CD4-positive, alpha-beta T cell treated with Interleukin-1 beta for 1 hour (primary cell): ENCODE results near the gene FHL2.

Experiments
- DNase-seq, 2 donors: peaks; one replicate each; pipeline ENCODE4 v3.0.0-alpha.2; 2020 to 2022

Gene FHL2

DNA sequence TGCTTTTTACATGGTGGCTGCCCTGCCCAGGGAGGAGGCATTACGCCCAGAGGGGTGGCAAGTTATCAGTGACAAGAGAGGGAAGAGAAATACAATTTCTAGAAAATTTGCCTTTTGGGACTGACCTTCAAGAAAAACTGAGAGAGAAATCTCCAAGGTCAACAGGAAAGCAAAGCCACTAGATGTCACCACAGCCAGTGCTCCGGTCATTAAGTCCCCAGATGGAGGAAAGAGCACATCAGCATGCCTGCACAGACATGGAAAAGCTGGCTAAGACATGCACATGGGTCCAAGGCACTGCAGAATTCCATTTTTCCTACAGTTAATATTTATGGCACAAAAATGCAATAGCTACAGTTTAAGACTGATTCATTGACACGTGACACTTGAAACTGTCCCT is 21.0 kb downstream of the FHL2 start:
- DNase-seq, result no peak

GRCh38 chr2:105376789-105377240 is 22.0 kb downstream of the FHL2 start:
- DNase-seq, result no peak

GRCh38 chr2:105376010-105376409 is 22.8 kb downstream of the FHL2 start:
- DNase-seq, result no peak

- no peak for DNase-seq
Observed at GRCh38 chr2:105375001-105375561, 23.8 kb downstream of the FHL2 start.

DNA sequence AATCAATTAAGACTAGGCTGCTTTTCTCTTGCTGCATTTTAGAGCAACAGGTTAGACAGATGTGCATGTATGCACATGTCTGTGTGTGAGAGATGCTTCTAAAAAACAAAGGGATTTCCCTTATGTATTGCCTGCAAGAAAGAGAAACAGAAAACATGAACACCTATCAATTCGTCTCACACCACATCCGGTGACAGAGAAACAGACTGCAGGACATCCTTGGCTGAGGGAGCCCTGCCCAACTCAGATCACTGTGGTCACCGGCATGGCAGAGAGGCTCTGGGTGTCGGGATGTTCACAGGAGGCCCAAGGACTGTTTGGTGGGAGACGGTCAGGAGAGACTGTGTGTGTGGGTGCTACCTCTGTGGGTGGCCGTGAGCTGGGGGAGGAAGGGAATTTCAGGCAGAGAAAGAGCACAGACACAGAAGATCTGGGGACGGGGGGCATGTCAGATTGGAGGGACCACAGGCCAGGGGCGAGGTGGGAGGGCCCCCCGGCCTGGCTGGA is 24.9 kb downstream of the FHL2 start:
- peak; percentile 2 to 51 for DNase-seq

DNA sequence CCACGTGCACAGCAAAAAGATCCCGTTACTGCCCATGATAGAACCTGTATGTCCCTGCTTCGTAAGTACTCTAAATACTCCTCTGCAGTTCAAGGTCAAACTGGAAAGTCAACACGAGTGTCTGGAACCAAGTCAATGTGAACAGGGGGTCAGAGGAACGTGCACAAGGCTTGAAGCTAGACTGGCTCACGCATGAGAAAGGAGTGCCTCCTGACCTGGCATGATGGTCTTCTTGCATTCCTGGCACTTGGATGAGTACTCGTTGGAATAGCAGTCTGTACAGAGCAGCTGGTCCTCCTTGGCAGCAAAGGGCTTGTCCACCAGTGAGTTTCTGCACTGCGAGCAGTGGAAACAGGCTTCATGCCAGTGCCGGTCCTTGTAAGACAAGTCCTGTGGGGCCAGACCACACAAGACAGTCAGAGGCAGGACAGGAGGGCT is 25.5 kb downstream of the FHL2 start:
- no peak for DNase-seq

GRCh38 chr2:105371810-105372209 is 27.0 kb downstream of the FHL2 start:
- no peak for DNase-seq

DNA sequence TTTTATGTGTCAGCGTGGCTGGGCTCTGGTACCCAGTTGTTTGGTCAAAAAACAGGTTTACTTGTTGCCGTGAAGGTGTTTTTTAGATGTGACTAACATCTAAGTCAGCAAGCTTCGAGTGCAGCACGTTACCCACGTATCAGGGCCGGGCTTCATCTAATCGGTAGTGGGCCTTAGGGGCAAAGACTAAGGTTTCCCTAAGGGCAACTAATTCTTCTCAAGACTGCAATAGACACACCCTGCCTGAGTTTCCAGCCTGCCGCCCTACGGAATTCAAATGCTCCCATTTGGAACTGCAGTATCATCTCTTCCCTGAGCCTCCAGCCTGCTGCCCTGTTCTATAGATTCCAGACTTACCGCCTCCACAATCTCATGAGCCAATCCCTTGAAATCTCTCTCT is 27.7 kb downstream of the FHL2 start:
- DNase-seq, result no peak

DNA sequence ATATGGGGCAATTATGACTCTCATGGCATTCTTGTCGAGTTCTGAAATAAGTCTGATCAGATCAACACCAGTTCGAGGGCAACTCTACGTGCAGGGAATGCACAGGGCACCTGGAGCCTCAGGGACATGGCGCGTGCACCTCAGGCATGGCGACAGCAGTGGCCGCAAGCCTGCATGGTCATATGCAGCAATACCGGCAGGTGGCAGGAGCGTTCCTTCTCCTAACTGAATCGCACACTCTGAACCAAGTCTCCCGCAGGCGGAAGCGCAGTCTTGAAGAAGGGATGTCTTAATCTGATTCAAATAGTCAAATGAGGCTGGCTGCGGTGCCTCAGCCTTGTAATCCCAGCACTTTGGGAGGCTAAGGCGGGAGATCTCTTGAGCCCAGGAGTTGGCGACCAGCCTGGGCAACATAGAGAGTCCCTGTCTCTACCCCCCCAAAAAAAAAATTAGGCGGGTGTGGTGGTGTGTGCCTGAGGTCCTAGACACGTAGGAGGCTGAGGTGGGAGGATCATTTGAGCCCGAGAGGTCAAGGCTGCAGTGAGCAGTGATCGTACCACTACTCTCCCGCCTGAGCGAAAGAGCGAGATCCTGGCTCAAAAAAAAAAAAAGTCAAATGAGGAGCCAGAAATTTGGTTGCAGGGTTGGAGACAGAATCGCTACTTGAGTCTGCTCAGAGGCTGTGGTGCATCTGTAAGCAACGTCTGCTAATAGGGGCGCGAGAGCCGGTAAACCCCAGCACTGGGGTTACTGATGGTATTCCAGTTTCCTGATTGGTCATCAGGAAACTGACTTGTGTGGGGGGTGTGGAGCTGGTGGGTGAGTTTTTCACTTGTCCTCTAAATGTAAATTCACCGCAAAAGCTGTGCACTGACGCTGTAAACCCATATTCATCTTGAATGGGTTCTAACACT is 28.8 kb downstream of the FHL2 start:
- peak; percentile 81 to 83 for DNase-seq

DNA sequence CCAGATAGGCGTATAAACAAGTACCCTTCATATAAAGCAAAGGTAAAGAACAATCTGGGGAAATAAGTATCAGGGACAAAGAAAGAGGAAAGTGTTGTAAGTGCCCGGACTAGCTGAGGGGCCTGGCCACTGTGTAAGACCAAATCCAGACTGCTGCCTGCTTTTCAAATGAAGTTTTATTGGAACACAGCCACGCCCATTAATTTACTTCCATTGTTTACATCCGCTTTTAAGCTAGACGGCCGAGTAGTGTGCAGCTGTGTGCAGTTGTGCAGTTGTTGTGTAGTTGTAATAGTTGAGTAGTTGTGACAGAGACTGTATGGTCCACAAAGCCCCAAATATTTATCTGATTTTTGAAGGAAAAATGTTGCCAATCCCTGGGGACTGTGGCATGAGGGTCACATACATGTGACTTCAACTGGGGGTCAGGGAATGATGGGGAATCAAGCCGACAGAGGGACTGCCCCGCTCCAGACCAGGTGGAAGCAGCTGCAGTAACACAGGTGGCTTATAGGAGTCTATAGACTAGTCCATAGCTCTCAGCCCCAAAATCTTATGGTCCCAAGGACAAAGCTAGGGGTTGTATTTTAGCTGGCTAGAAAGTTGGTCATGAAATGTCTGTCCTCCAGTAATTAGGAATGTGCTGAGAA is 30.0 kb downstream of the FHL2 start:
- DNase-seq, result no peak

DNA sequence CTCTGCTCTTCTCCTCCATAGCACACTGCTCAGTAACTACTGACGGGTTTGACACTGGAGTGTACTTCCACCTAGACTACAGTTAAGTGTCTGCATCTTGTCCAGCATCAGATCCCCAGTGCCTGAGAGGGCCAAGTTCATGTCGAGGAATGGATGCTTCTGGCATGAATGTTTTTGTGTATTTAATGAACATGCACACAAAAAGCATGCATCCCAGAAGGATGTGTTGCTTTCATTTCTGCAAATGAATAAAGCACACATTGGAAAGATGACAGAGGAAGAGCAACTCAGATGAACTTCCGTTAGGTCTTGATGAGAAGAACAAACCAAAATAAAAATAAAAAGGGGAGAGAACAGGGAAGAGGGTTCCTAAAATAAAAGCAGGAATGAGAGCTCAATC is 33.6 kb downstream of the FHL2 start:
- no peak for DNase-seq

DNA sequence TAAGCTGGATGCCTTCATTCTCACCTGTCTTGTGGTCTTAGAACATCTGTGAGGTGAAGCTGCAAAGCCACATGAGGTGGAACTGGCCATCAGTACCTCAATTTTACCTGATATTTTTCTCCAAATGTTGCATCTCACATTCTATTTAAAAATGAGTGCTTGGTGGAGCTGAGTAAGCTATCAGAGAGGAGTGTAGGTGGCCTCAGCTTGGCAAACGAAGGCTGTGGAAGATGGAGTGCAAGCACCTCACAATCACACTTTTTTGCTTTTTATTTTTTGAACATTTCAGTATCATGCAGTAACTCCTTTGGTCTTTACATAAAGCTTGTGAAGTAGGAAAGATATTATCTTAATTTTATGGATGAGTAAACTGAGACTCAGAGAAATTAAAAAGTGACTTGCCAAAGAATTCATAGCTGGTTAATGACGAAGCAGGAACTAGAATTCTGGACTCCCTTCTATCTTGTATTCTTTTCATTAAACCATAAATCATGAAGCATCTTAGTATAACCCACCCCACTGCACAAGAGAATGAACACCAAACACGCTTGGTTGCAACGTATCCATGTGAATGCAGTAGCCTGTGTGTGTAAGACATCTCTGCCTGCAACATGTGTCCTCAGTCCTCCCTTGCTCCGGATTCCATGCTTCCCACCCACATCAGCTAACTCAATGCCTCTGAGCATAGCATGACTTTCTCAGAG is 34.3 kb downstream of the FHL2 start:
- no peak for DNase-seq

GRCh38 chr2:105362862-105363591 is 35.8 kb downstream of the FHL2 start:
- DNase-seq, result no peak

GRCh38 chr2:105361102-105361889 is 37.6 kb downstream of the FHL2 start:
- peak in 1 of 2 donors; percentile 18 for DNase-seq

DNA sequence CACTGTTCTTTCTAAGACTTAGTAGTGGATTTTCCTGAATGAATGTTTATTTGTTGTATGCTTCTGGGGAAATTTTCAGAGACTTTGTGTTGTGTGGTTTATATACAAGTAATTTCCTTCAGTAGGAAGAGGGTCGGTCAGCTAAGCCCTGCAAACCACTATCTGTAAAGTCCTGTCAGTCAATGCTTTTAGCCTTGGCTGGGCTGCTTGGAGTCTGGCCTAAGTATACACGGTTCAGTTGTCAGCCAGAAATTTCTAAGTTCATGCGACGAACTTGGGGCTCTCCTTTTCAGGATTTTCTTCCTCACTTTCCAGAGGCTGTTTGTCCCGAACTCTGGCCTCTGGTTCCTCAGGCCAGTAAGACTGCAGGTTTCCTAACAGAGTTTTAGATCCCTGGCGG is 40.3 kb downstream of the FHL2 start:
- DNase-seq, result no peak

DNA sequence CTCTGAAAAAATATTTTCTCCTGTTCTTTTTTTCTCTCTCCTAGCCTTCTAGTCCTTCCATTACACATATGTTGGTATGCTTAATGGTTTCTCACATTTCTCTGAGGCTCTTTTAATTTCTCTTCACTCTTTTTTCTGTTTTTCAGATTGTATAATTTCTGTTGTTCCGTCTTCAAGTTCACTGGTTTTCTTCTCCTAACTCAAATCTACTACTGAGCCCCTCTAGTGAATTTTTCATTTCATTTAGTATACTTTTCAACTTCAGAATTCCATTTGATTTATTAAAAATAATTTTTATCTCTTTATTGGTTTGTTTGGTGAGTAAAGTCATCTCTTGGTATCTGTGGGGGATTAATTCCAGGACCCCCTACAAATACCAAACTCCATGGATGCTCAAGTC is 41.7 kb downstream of the FHL2 start:
- DNase-seq, result no peak

- DNase-seq, result peak in 1 of 2 donors; percentile 40
Observed at GRCh38 chr2:105344704-105345345, 54.0 kb downstream of the FHL2 start.

GRCh38 chr2:105339414-105339813 is 59.4 kb downstream of the FHL2 start:
- no peak for DNase-seq

DNA sequence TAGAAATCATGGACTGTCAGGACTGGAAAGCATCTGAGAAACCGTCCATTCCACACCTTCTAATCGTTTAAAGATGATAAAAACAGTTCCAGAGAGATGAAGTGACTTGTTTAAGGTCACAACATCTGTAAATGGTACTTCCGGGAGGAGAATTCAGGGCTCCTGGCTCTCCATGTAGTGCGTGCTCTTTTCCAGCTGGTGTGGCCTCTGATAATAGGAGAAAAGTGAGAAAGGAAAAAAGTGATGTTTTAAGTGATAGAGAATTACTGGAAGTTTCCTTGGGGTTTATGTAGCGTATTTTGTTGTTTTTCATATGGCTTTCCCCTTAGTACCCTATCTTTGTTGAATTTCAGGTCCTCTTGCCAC is 60.8 kb downstream of the FHL2 start:
- no peak for DNase-seq

DNA sequence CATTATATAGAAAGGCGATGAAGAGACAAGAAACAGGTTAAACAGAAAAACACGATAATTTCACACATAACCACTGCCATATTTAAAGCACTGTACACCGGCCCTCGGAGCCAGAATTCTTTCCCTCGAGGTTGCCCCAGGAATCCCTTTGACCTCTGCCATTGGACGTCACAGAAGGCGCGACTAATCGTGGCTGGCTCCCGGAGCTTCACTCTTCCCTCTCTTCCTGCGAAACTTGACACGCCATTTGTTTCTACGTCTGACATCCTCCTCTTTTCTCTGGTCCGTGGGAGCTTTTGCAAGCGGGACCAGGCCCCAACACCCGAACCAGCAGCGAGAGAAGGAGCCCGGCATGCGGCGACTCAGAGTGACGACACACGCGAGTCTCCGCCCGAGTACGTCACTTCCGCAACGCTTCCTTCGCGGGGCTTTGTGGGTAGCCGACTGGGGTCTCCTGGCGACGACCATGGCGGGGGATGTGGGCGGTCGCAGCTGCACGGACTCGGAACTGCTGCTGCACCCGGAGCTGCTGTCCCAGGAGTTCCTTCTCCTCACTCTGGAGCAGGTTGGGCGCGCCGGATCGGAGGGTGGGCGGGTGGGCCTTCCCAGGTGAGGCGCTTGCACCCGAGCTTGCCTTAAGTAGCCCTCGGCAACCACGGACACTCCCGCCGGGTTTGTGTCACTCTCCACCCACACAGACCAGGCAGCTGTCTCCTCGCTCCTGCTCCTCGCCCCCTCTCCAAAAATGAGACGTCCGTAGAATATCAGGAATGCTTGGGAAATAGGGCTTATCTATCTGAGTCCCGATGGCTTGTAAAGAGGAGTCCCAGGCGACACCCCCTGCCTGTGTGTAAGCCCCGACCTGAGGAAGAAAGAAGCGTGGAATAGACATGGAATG is 61.5 kb downstream of the FHL2 start, which contains the start of gene C2orf49:
Gene C2orf49 (plus strand): TSS at position 419 of the 898 bp plus-strand sequence. CDS start 48 bp downstream, at position 467.
- DNase-seq, result peak; percentile 89 to 90
